ENCODE measurements around the gene EHMT1. TPM values are rescaled to one million over a fixed set of nuclear protein-coding genes. Genes with fewer than 3 reads are reported as not detected.

The EHMT1 gene
- polyA plus RNA-seq, 3 donors, result 10.1 to 46.5 (median 15.0) TPM

DNA sequence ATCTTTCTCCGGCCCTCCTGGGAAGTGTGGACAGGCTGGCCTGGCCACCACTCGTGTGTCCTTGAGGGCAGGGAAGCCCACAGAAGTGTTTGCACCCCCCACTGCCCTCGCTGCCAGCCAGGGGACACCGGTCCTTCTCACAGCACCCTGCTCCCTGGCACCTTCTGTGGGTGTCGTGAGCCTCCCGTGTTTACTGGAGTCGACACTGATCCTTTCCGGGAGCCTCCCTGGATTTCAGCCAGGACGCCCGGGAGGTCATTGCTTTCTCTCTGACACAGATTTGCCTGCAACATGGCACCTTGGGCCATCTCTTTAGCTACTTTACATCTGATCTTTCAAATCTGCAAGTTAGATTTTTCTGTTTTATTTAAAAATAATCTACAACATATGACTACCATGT, 138.3 kb downstream of the EHMT1 start:
- intact Hi-C loops (cut with micrococcal nuclease), result no loop called here
- no peaks in the 10 kb centered on the region for H3K27me3 ChIP-seq (ENCODE audit: control insufficient read depth in 2 of 2, insufficient read depth in 2 of 2, low read length in 2 of 2)
- H3K27me3 Mint-ChIP-seq (ENCODE audit: low read depth in 3 of 3), result no peaks in the 10 kb centered on the region
- H3K27ac ChIP-seq (ENCODE audit: low read depth in 1 of 2, low read length in 2 of 2), result no peak overlapping the region
- no peak overlapping the region for H3K4me3 ChIP-seq (replicated peaks in 1 of 3; ENCODE audit: low read depth in 2 of 3, low read length in 3 of 3)
- H3K79me2 ChIP-seq (ENCODE audit: insufficient read depth, low read length), result no peaks in the 10 kb centered on the region
- H3K36me3 ChIP-seq (replicated peaks in 1 of 2; ENCODE audit: control insufficient read depth in 1 of 2, insufficient read depth in 2 of 2, low read length in 2 of 2), result peaks cover 83 to 98% of the 10 kb centered on the region in 2 donors
- H3K27ac Mint-ChIP-seq, result peak overlapping the region in 2 of 7 donors; percentile 15 to 55
- no peak overlapping the region for H3K9ac ChIP-seq (ENCODE audit: insufficient read depth, low read length, poor library complexity, severe bottlenecking)
- no peak overlapping the region for H3K4me2 ChIP-seq (replicated peaks; ENCODE audit: extremely low read depth, low read length, poor library complexity, severe bottlenecking)
- no peaks in the 10 kb centered on the region for H3K4me1 ChIP-seq (ENCODE audit: control insufficient read depth in 1 of 2, insufficient read depth in 2 of 2, low read length in 2 of 2)
- H3K4me1 Mint-ChIP-seq, result no peaks in the 10 kb centered on the region
- 98% methylated on average over 9 of the region's 10 CpGs for WGBS (ENCODE audit: insufficient coverage)
- peaks cover 86 to 93% of the 10 kb centered on the region in 2 donors for H3K36me3 Mint-ChIP-seq
- peaks cover 12 to 27% (median 17%) of the 10 kb centered on the region in 7 donors for H3K9me3 Mint-ChIP-seq
- H3K9me3 ChIP-seq (replicated peaks in 1 of 2; ENCODE audit: control insufficient read depth in 1 of 2, insufficient read depth in 1 of 2, low read length in 2 of 2), result peaks cover 12 to 20% of the 10 kb centered on the region in 2 donors
- no peak overlapping the region for H3K4me3 Mint-ChIP-seq
- H2AFZ ChIP-seq (ENCODE audit: insufficient read depth, low read depth, low read length, poor library complexity, severe bottlenecking), result no peak overlapping the region
- no peak for DNase-seq
- TF ChIP-seq CTCF (IDR thresholded peaks at IDR 0.05), result no peak
- peaks cover 4% of the 10 kb centered on the region for H4K20me1 ChIP-seq (ENCODE audit: insufficient read depth, low read length)

- Histone ChIP-seq H2AFZ (ENCODE audit: insufficient read depth, low read depth, low read length, poor library complexity, severe bottlenecking) (no peak overlapping the region), H3K27ac (ENCODE audit: low read depth in 1 of 2, low read length in 2 of 2) (no peak overlapping the region), H4K20me1 (ENCODE audit: insufficient read depth, low read length) (peaks cover 4% of the 10 kb centered on the region), H3K36me3 (replicated peaks in 1 of 2; ENCODE audit: control insufficient read depth in 1 of 2, insufficient read depth in 2 of 2, low read length in 2 of 2) (peaks cover 83 to 98% of the 10 kb centered on the region in 2 donors), H3K27me3 (ENCODE audit: control insufficient read depth in 2 of 2, insufficient read depth in 2 of 2, low read length in 2 of 2) (no peaks in the 10 kb centered on the region), H3K4me1 (ENCODE audit: control insufficient read depth in 1 of 2, insufficient read depth in 2 of 2, low read length in 2 of 2) (no peaks in the 10 kb centered on the region), H3K79me2 (ENCODE audit: insufficient read depth, low read length) (no peaks in the 10 kb centered on the region), H3K9ac (ENCODE audit: insufficient read depth, low read length, poor library complexity, severe bottlenecking) (no peak overlapping the region), H3K4me3 (replicated peaks in 1 of 3; ENCODE audit: low read depth in 2 of 3, low read length in 3 of 3) (no peak overlapping the region), H3K9me3 (replicated peaks in 1 of 2; ENCODE audit: control insufficient read depth in 1 of 2, insufficient read depth in 1 of 2, low read length in 2 of 2) (peaks cover 12 to 20% of the 10 kb centered on the region in 2 donors), H3K4me2 (replicated peaks; ENCODE audit: extremely low read depth, low read length, poor library complexity, severe bottlenecking) (no peak overlapping the region)
- Mint-ChIP-seq H3K36me3 (peaks cover 86 to 93% of the 10 kb centered on the region in 2 donors), H3K9me3 (peaks cover 9 to 22% (median 14%) of the 10 kb centered on the region in 7 donors), H3K4me3 (no peak overlapping the region), H3K4me1 (no peaks in the 10 kb centered on the region), H3K27me3 (ENCODE audit: low read depth in 3 of 3) (no peaks in the 10 kb centered on the region), H3K27ac (peak overlapping the region in 1 of 7 donors; percentile 60)
- 70% methylated on average over 9 of the region's 9 CpGs for WGBS (ENCODE audit: insufficient coverage)
- intact Hi-C loops (cut with micrococcal nuclease), result no loop called here
- no peak for TF ChIP-seq CTCF (IDR thresholded peaks at IDR 0.05)
- DNase-seq, result no peak
Measured at GRCh38 chr9:137757613-137758029, 138.8 kb downstream of the EHMT1 start.
